GM12891 (cell line): ENCODE results near the gene INCENP.

ENCODE experiments used
- DNase-seq: peaks from one replicate; pipeline ENCODE4 v3.0.0; 2011; ENCODE audit warnings: low spot score; ENCODE audit not compliant: insufficient read length
- FAIRE-seq: peaks from 2 replicates; lab custom pipeline; 2011; peaks lifted over from hg19 to GRCh38; lab: Jason Lieb, UNC
- PAX5 ChIP-seq: IDR thresholded peaks from 2 replicates; pipeline ENCODE4 v1.6.1; 2011; ENCODE audit warnings: low read length, moderate library complexity, mild to moderate bottlenecking; ENCODE audit not compliant: insufficient read depth, severe bottlenecking
- POLR2A ChIP-seq: IDR thresholded peaks from 2 replicates; pipeline ENCODE4 v1.6.1; 2011; ENCODE audit warnings: low read depth, low read length, control low read depth
- POLR2AphosphoS5 ChIP-seq: IDR thresholded peaks from 2 replicates; pipeline ENCODE4 v1.6.1; 2011; ENCODE audit warnings: low read depth, low read length, control low read depth
- POU2F2 ChIP-seq: IDR thresholded peaks from 2 replicates; pipeline ENCODE4 v1.6.1; 2011; ENCODE audit warnings: low read depth, mild to moderate bottlenecking, control low read depth, low read length, moderate library complexity
- SPI1 ChIP-seq: IDR thresholded peaks from 2 replicates; pipeline ENCODE4 v1.6.1; 2011; ENCODE audit warnings: low read depth, low read length, control low read depth
- TAF1 ChIP-seq: IDR thresholded peaks from 2 replicates; pipeline ENCODE4 v1.6.1; 2011; ENCODE audit warnings: low read depth, low read length, control low read depth

Gene INCENP

GRCh38 chr11:62139526-62140303, 15.9 kb downstream of the INCENP start:
- DNase-seq (no peak), FAIRE-seq (no peak)
- TF ChIP-seq SPI1 (no peak), TAF1 (no peak), PAX5 (no peak), POLR2AphosphoS5 (no peak), POU2F2 (no peak), POLR2A (no peak)

GRCh38 chr11:62140304-62141110, 16.7 kb downstream of the INCENP start:
- no peak for DNase-seq
- no peak for FAIRE-seq
- TF ChIP-seq PAX5 (no peak), POLR2AphosphoS5 (no peak), SPI1 (no peak), POLR2A (no peak), POU2F2 (no peak)

DNA sequence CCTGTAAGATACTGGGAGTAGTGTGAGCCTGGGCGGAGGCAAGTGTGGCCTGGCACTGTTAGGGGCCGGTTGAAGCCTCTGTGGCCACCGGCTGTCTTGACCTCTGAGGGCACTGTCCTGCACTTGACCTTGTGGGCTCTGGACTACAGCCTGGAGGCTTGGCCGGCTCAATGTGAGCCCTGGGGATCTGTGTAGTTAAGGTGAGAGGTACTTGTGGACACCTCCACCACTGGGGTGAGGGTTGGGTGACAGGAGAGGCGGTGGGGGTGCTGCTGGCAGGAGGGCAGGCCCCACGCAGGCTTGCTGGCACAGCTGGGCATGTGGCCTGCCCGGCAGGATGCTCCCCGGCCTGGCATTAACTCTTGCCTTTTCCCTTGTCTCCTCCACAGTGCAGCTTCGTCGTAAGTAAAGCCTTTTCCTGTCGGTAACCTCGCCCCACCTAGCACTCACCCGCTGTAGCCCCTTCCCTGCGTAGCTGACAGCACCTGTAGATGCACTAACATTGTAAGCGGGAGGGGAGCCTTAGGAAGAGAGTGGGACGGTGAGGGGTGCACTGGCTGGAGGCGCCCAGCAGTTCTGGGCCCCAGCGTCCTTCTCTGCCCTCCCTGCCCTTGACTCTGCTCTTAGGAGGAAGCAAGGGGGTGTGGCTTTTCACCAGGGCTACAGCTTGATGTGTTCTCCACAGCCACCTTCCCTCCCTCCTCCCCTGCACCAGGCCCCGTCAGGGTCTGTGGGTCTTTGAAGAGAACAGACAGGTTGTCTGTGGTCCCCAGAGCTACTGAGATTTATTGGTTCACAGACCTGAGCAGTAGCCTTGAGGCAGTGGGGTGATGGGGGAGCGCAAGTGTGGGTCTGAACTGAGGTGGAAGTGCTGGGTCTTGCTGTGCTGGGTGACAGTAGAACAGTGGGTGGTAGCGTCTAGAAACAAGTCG, 17.6 kb downstream of the INCENP start:
- DNase-seq (no peak), FAIRE-seq (no peak)
- no peak for TF ChIP-seq POLR2AphosphoS5
- TF ChIP-seq POLR2A: no peak
- no peak for TF ChIP-seq PAX5
- no peak for TF ChIP-seq TAF1
- TF ChIP-seq POU2F2: no peak
- TF ChIP-seq SPI1: no peak

- FAIRE-seq (no peak), DNase-seq (no peak)
- TF ChIP-seq POLR2AphosphoS5: no peak
- TF ChIP-seq PAX5: no peak
- TF ChIP-seq POU2F2: no peak
- no peak for TF ChIP-seq SPI1
Measured at GRCh38 chr11:62142043-62142375, 18.2 kb downstream of the INCENP start.

DNA sequence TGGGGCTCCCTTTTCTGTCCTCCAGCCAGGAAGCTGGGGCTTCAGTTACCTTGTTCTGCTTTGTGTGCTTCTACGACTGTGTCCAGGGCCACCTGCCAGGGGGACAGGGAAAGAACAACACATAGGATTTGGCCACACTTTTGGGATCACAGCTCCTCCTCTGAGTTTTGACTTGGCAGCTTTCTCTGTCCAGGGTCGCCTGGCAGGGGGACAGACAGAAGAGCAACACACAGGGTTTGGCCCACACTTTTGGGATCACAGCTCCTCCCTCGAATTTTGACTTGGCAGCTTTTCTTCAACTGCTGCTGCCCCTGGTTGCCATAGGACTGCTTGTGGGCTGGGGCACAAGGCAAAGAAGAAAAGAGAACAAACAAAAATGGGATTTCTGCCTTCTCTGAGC, 19.1 kb downstream of the INCENP start:
- no peak for DNase-seq
- no peak for FAIRE-seq
- TF ChIP-seq PAX5 (no peak), POU2F2 (no peak), POLR2A (no peak), POLR2AphosphoS5 (no peak), TAF1 (no peak), SPI1 (no peak)

GRCh38 chr11:62143727-62144126, 19.9 kb downstream of the INCENP start:
- no peak for FAIRE-seq

GRCh38 chr11:62144641-62145255, 20.9 kb downstream of the INCENP start:
- DNase-seq (no peak), FAIRE-seq (no peak)
- no peak for TF ChIP-seq TAF1

More at GRCh38 chr11:62143727-62144126, 19.9 kb downstream of the INCENP start:
- no peak for DNase-seq
- TF ChIP-seq SPI1: no peak
- TF ChIP-seq POLR2AphosphoS5: no peak
- no peak for TF ChIP-seq POLR2A
- no peak for TF ChIP-seq POU2F2
- TF ChIP-seq TAF1: no peak
- TF ChIP-seq PAX5: no peak

GRCh38 chr11:62145261-62145871, 21.6 kb downstream of the INCENP start:
- no peak for FAIRE-seq
- TF ChIP-seq SPI1 (no peak), TAF1 (no peak), POLR2AphosphoS5 (no peak), PAX5 (no peak), POU2F2 (no peak), POLR2A (no peak)
- DNase-seq: no peak

DNA sequence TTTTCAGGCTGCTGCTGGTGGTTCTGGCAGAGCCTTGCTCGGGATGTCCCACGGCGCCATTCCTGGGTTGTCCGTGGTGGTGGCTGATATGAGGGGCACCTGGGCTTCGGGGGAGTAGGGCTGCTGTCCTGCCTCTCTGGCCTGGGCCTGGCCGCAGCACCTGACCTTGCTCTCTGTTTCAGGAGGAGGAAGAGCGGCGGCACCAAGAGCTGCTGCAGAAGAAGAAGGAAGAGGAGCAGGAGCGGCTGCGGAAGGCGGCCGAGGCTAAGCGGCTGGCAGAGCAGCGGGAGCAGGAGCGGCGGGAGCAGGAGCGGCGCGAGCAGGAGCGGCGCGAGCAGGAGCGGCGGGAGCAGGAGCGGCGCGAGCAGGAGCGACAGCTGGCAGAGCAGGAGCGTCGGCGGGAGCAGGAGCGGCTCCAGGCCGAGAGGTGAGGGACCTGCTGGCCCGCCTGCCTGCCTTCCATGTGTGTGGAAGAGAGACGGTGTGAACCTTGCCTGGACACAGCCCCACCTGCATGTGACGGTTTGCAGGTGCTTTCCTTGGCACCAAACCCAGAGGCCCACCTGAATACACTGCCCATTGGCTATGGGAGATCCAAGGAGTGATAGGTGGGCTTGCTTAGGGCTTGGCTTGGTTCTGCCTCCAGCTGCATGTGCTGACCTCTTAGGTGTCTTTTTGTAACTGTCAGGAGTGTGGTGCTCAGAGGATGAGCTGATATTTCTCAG, 22.8 kb downstream of the INCENP start:
- FAIRE-seq: no peak
- TF ChIP-seq POU2F2 (no peak), SPI1 (no peak), PAX5 (no peak), POLR2A (no peak), POLR2AphosphoS5 (no peak), TAF1 (no peak)

More for the DNA sequence above, 22.8 kb downstream of the INCENP start:
- DNase-seq: no peak
